ENCODE measurements around the gene PRPSAP2. TPM values are rescaled to one million over a fixed set of nuclear protein-coding genes. Genes with fewer than 3 reads are reported as not detected.

The PRPSAP2 gene
- total and polyA plus RNA-seq, 2 of the 4 experiments (the other 2 are of a cell fraction) = 22.9 to 28.1 TPM

DNA sequence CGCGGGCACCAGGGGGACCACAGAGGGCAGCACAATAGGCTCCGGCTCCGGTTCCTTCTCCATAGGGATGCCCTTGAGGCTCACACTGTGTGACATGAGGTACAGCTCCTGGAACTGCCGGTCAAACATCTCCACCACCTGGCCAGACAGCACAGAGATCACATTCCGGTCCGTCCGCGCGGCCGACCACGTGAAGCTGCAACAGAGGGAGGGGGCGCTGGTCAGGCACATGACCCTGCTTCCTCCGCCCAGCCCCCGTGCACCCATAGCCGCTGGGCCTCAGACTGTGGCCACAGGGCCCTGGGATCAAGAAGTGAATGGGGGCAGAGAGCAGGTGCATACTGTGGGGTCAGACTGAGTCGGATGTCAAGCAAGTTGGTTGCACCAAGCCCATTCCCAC lies 120.7 kb downstream of the PRPSAP2 start:
- ChIA-PET CTCF (no interaction called here), POLR2A (ENCODE audit: unreplicated experiment) (no interaction called here)
- Histone ChIP-seq H2BK20ac (ENCODE audit: low read depth, low read length) (no peak overlapping the region), H3K18ac (ENCODE audit: low read depth, low read length) (no peak overlapping the region), H2BK5ac (ENCODE audit: low read depth, low read length, poor library complexity, severe bottlenecking) (no peak overlapping the region), H2BK15ac (ENCODE audit: low read depth, low read length) (no peak overlapping the region), H3K56ac (ENCODE audit: extremely low read depth, insufficient read depth, low read length) (no peak overlapping the region), H3K4me3 (ENCODE audit: insufficient read depth, low read depth, low read length) (no peak overlapping the region), H3K4me1 (ENCODE audit: control insufficient read depth, insufficient read depth, low read length) (peaks cover 19% of the 10 kb centered on the region), H3K4ac (ENCODE audit: low read depth, low read length) (no peak overlapping the region), H3K23ac (ENCODE audit: low read depth, low read length) (no peak overlapping the region), H3K27ac (ENCODE audit: insufficient read depth, low read length) (no peak overlapping the region), H3K27me3 (ENCODE audit: control insufficient read depth, insufficient read depth, low read length) (no peaks in the 10 kb centered on the region), H2AFZ (replicated peaks; ENCODE audit: low read length, poor library complexity) (no peak overlapping the region), H4K5ac (ENCODE audit: low read depth, low read length) (no peak overlapping the region), H3K4me2 (ENCODE audit: low read depth, low read length) (no peak overlapping the region), H3K9me1 (ENCODE audit: insufficient read depth, low read length) (peaks cover 18% of the 10 kb centered on the region), H3K14ac (replicated peaks; ENCODE audit: low read depth, low read length) (no peak overlapping the region), H3K9me3 (ENCODE audit: control insufficient read depth, insufficient read depth, low read length) (no peaks in the 10 kb centered on the region), H4K8ac (ENCODE audit: low read depth in 2 of 2, low read length in 2 of 2) (no peak overlapping the region), H3K79me1 (ENCODE audit: low read depth in 1 of 2, low read length in 2 of 2) (peaks cover 10 to 48% of the 10 kb centered on the region in 2 experiments), H4K20me1 (ENCODE audit: insufficient read depth, low read length) (no peaks in the 10 kb centered on the region), H4K91ac (ENCODE audit: insufficient read depth, low read depth, low read length) (no peak overlapping the region), H3K36me3 (ENCODE audit: control insufficient read depth, insufficient read depth, low read length) (peaks cover 35% of the 10 kb centered on the region), H2AK9ac (replicated peaks; ENCODE audit: low read depth, low read length, poor library complexity) (no peak overlapping the region), H2BK120ac (ENCODE audit: low read depth, low read length) (no peak overlapping the region), H2AK5ac (ENCODE audit: low read depth, low read length) (no peak overlapping the region), H3K9ac (ENCODE audit: low read depth, low read length) (no peak overlapping the region)
- no TSS peak for BruUV-seq (replicated peaks)
- in situ Hi-C loops (cut with MboI; ENCODE audit: low sequenced_read_pairs) = no loop called here
- ATAC-seq (ENCODE audit: low read depth) (no peak), DNase-seq (no peak)
- TF ChIP-seq RAD21 (IDR thresholded peaks at IDR 0.05; ENCODE audit: low read length) = no peak
- TF ChIP-seq, protein P1, sequence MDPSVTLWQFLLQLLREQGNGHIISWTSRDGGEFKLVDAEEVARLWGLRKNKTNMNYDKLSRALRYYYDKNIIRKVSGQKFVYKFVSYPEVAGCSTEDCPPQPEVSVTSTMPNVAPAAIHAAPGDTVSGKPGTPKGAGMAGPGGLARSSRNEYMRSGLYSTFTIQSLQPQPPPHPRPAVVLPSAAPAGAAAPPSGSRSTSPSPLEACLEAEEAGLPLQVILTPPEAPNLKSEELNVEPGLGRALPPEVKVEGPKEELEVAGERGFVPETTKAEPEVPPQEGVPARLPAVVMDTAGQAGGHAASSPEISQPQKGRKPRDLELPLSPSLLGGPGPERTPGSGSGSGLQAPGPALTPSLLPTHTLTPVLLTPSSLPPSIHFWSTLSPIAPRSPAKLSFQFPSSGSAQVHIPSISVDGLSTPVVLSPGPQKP (IDR thresholded peaks at IDR 0.05; ENCODE audit: borderline replicate concordance, low read depth, low read length) = no peak
- TF ChIP-seq SMC3 (IDR thresholded peaks at IDR 0.05; ENCODE audit: low read depth, low read length) = no peak
- no peak for TF ChIP-seq BHLHE40 (IDR thresholded peaks at IDR 0.05; ENCODE audit: low read depth, low read length)
- no peak for TF ChIP-seq CHD1 (IDR thresholded peaks at IDR 0.05; ENCODE audit: low read depth, low read length)
- no peak for TF ChIP-seq RFX5 (IDR thresholded peaks at IDR 0.05; ENCODE audit: low read depth, low read length)
- no peak for TF ChIP-seq MAZ (IDR thresholded peaks at IDR 0.05; ENCODE audit: borderline replicate concordance, low read depth, low read length)
- TF ChIP-seq MXI1 (IDR thresholded peaks at IDR 0.05; ENCODE audit: borderline replicate concordance, low read depth, low read length) = no peak
- TF ChIP-seq POLR2A (IDR thresholded peaks at IDR 0.05; ENCODE audit: low read depth, low read length) = no peak
- TF ChIP-seq USF2 (IDR thresholded peaks at IDR 0.05; ENCODE audit: low read depth, low read length) = no peak
- no peak for TF ChIP-seq RCOR1 (IDR thresholded peaks at IDR 0.05; ENCODE audit: insufficient replicate concordance, low read length)
- no peak for TF ChIP-seq MAFK (IDR thresholded peaks at IDR 0.05; ENCODE audit: low read depth, low read length)
- TF ChIP-seq CEBPB (IDR thresholded peaks at IDR 0.05; ENCODE audit: low read depth, low read length) = no peak
- no peak for TF ChIP-seq CTCF (conservative IDR thresholded peaks at IDR 0.05; ENCODE audit: low read depth, low read length)
- TF ChIP-seq FOS (IDR thresholded peaks at IDR 0.05; ENCODE audit: low read depth, low read length) = no peak
- no peak for TF ChIP-seq NFE2L2 (IDR thresholded peaks at IDR 0.05; ENCODE audit: low read depth, low read length)
- WGBS, 2 experiments (ENCODE audit: extremely low coverage in 2 of 2, insufficient read length in 1 of 2) = 95% methylated on average over 15 of the region's 17 CpGs; no CpG with 5 or more reads in 1 of the 2 experiments
- intact Hi-C loops (cut with micrococcal nuclease) = no loop called here
- dilution Hi-C loops (cut with HindIII; ENCODE audit: low sequenced_read_pairs, unreplicated experiment) = no loop called here
